HCT116 (cell line): Measurements from ENCODE around the gene CCM2L. TPM values are rescaled to one million over a fixed set of nuclear protein-coding genes. Genes with fewer than 3 reads are reported as not detected.
A peak's percentile ranks its signal among the peaks of the same experiment; 100 is the strongest.

Source experiments
- ATAC-seq: fragments of 200-7000 bp; cut with Tn5 transposase; 2 replicates; pipeline ENCODE4 v1.9.1; 2020; ENCODE audit warnings: mild to moderate bottlenecking, moderate library complexity
- BruUV-seq: library from RNA; stranded (reverse); fragments of 400-500 nt; replicated peaks from 2 replicates; lab custom pipeline; 2021; lab: Mats Ljungman, UMichigan
- CTCF ChIA-PET: fragments of 300-600 bp; sonication (Branson Sonifier 250); formaldehyde crosslinking; loops from one replicate; lab custom pipeline; 2021; ENCODE audit warnings: antibody characterized with exemption; lab: Charles Lee
- POLR2A ChIA-PET: fragments of 300-600, 350-600 bp; sonication (Branson Sonifier 250); formaldehyde crosslinking; loops from one replicate; lab custom pipeline; 2021; ENCODE audit warnings: antibody characterized with exemption; lab: Charles Lee
- RAD21 ChIA-PET, 2 experiments: fragments of 300-600 bp; sonication (Branson Sonifier 250); formaldehyde crosslinking; loops; one replicate each; lab custom pipeline; 2023; ENCODE audit warnings: low total read pairs in 2 of 2; ENCODE audit not compliant: uncharacterized antibody in 2 of 2, unreplicated experiment in 2 of 2, low non-redundant PET in 1 of 2; lab: Charles Lee
- DNase-seq: peaks from one replicate; pipeline ENCODE4 v3.0.0-alpha.2; 2010; ENCODE audit warnings: low read depth, low spot score
- H2AFZ ChIP-seq: fragments of 200-600 bp; shearing (Covaris generic), sonication (generic); 2 replicates; pipeline ENCODE4 v1.6.1; 2017; ENCODE audit warnings: low read depth, mixed run types, mixed read lengths, antibody characterized with exemption, low read length; ENCODE audit not compliant: poor library complexity, severe bottlenecking
- H3K27ac ChIP-seq: 2 replicates; pipeline ENCODE4 v1.5.1; 2012; ENCODE audit warnings: low read depth, low read length
- H3K27me3 ChIP-seq: fragments of 200-600 bp; sonication (generic); 2 replicates; pipeline ENCODE4 v1.6.1; 2016; ENCODE audit warnings: mixed run types, low read length, mixed read lengths; ENCODE audit not compliant: insufficient read depth
- H3K36me3 ChIP-seq, 2 experiments: fragments of 200-500 bp in 1 of 2; fragments of 200-600 bp in 1 of 2; sonication (Bioruptor generic) in 1 of 2; sonication (generic) in 1 of 2; 2 replicates each; pipeline versions ENCODE4 v1.5.1 to v1.6.1; 2014 to 2016; ENCODE audit warnings: low read length in 2 of 2, inconsistent platforms in 1 of 2, mixed read lengths in 1 of 2, mixed run types in 1 of 2; ENCODE audit not compliant: insufficient read depth in 2 of 2, control insufficient read depth in 1 of 2
- H3K4me1 ChIP-seq, 2 experiments: fragments of 200-600 bp in 1 of 2; sonication (generic) in 1 of 2; 2 replicates each; pipeline versions ENCODE4 v1.5.1 to v1.6.1; 2012 to 2017; ENCODE audit warnings: low read length in 2 of 2, inconsistent platforms in 1 of 2, mild to moderate bottlenecking in 1 of 2, mixed read lengths in 1 of 2, mixed run types in 1 of 2, moderate library complexity in 1 of 2; ENCODE audit not compliant: insufficient read depth in 2 of 2, control insufficient read depth in 1 of 2
- H3K4me2 ChIP-seq: fragments of 200-600 bp; sonication (generic); 2 replicates; pipeline ENCODE4 v1.6.1; 2017; ENCODE audit warnings: mixed run types, low read length, mixed read lengths
- H3K4me3 ChIP-seq, 2 experiments: fragments of 200-600 bp in 1 of 2; sonication (generic) in 1 of 2; replicated peaks in 1 of 2; 2 replicates each; pipeline ENCODE4 v1.5.1; 2011 to 2016; ENCODE audit warnings: low read length in 2 of 2, control low read depth in 1 of 2, low read depth in 1 of 2, mild to moderate bottlenecking in 1 of 2, mixed read lengths in 1 of 2, mixed run types in 1 of 2
- H3K79me2 ChIP-seq: fragments of 200-600 bp; sonication (generic); 2 replicates; pipeline ENCODE4 v1.6.1; 2017; ENCODE audit warnings: mild to moderate bottlenecking, mixed run types, low read length, moderate library complexity, mixed read lengths; ENCODE audit not compliant: insufficient read depth
- H3K9ac ChIP-seq: fragments of 200-600 bp; sonication (generic); 2 replicates; pipeline ENCODE4 v1.6.1; 2016; ENCODE audit warnings: low read length, mixed read lengths
- H3K9me2 ChIP-seq: fragments of 200-600 bp; sonication (generic), shearing (Covaris generic); 2 replicates; pipeline ENCODE4 v1.6.1; 2017; ENCODE audit warnings: mixed run types, mild to moderate bottlenecking, moderate library complexity; ENCODE audit not compliant: insufficient read depth
- H3K9me3 ChIP-seq, 2 experiments: fragments of 200-500 bp in 1 of 2; fragments of 200-600 bp in 1 of 2; sonication (Bioruptor generic) in 1 of 2; sonication (generic) in 1 of 2; 2 replicates each; pipeline ENCODE4 v1.6.1; 2014 to 2017; ENCODE audit warnings: low read length in 2 of 2, mixed read lengths in 2 of 2, inconsistent platforms in 1 of 2, low read depth in 1 of 2, mild to moderate bottlenecking in 1 of 2, mixed run types in 1 of 2, moderate library complexity in 1 of 2; ENCODE audit not compliant: control insufficient read depth in 1 of 2, insufficient read depth in 1 of 2
- H4K20me1 ChIP-seq: fragments of 200-600 bp; sonication (generic), shearing (Covaris generic); 2 replicates; pipeline ENCODE4 v1.6.1; 2017; ENCODE audit warnings: mixed run types, mild to moderate bottlenecking, moderate library complexity; ENCODE audit not compliant: insufficient read depth
- ATF3 ChIP-seq: IDR thresholded peaks from 2 replicates; pipeline ENCODE4 v1.6.1; 2012
- CEBPB ChIP-seq: IDR thresholded peaks from 2 replicates; pipeline ENCODE4 v1.6.1; 2012; ENCODE audit warnings: low read depth
- CTCF ChIP-seq, 3 experiments: fragments of 200-600 bp in 1 of 3; sonication (generic) in 1 of 3; IDR thresholded peaks in 2 of 3; conservative IDR thresholded peaks in 1 of 3; 2 replicates each; pipeline ENCODE4 v1.5.1; 2012 to 2017; ENCODE audit warnings: low read depth in 2 of 3, low read length in 2 of 3, antibody characterized with exemption in 1 of 3, borderline replicate concordance in 1 of 3, control low read depth in 1 of 3, mild to moderate bottlenecking in 1 of 3, mixed read lengths in 1 of 3, mixed run types in 1 of 3, moderate library complexity in 1 of 3; ENCODE audit not compliant: insufficient read depth in 1 of 3
- ELF1 ChIP-seq: IDR thresholded peaks from 2 replicates; pipeline ENCODE4 v1.6.1; 2012; ENCODE audit warnings: low read depth, borderline replicate concordance
- EZH2 ChIP-seq: fragments of 200-600 bp; sonication (generic); IDR thresholded peaks from 2 replicates; pipeline ENCODE4 v1.6.1; 2017; ENCODE audit warnings: antibody characterized with exemption, mixed run types
- EZH2phosphoT487 ChIP-seq: fragments of 200-600 bp; IDR thresholded peaks from 2 replicates; pipeline ENCODE4 v1.6.1; 2018; ENCODE audit warnings: antibody characterized with exemption, borderline replicate concordance
- MAX ChIP-seq: IDR thresholded peaks from 2 replicates; pipeline ENCODE4 v1.6.1; 2012
- POLR2A ChIP-seq: IDR thresholded peaks from 2 replicates; pipeline ENCODE4 v1.7.0; 2011; ENCODE audit warnings: borderline replicate concordance; ENCODE audit not compliant: insufficient read depth, insufficient read length; ENCODE audit errors: extremely low read depth
- POLR2AphosphoS5 ChIP-seq: IDR thresholded peaks from 2 replicates; pipeline ENCODE4 v1.6.1; 2011; ENCODE audit warnings: mild to moderate bottlenecking, low read depth, low read length, moderate library complexity
- RAD21 ChIP-seq: IDR thresholded peaks from 2 replicates; pipeline ENCODE4 v1.6.1; 2012; ENCODE audit warnings: low read depth, mild to moderate bottlenecking
- REST ChIP-seq: IDR thresholded peaks from 2 replicates; pipeline ENCODE4 v1.6.1; 2012; ENCODE audit warnings: low read depth
- SIN3A ChIP-seq: IDR thresholded peaks from 2 replicates; pipeline ENCODE4 v1.6.1; 2012; ENCODE audit warnings: low read depth
- SP1 ChIP-seq: IDR thresholded peaks from 2 replicates; pipeline ENCODE4 v1.6.1; 2012; ENCODE audit warnings: low read depth
- SRF ChIP-seq: IDR thresholded peaks from 2 replicates; pipeline ENCODE4 v1.6.1; 2012; ENCODE audit warnings: low read depth
- TCF7L2 ChIP-seq: IDR thresholded peaks from 2 replicates; pipeline ENCODE4 v1.7.0; 2011; ENCODE audit warnings: borderline replicate concordance, inconsistent platforms; ENCODE audit not compliant: insufficient read depth, insufficient read length; ENCODE audit errors: extremely low read depth
- ZBTB33 ChIP-seq: IDR thresholded peaks from 2 replicates; pipeline ENCODE4 v1.6.1; 2011; ENCODE audit warnings: mild to moderate bottlenecking, low read length, moderate library complexity; ENCODE audit not compliant: insufficient replicate concordance; ENCODE audit errors: extremely low read depth
- ZFX ChIP-seq: fragments of 450-650 bp; IDR thresholded peaks from 2 replicates; pipeline ENCODE4 v1.6.1; 2017
- intact Hi-C: fragments of 100-400 bp; cut with micrococcal nuclease; formaldehyde crosslinking; loops from 2 replicates; pipeline ENCODE4 v1.10.0; 2022
- total RNA-seq: library from RNA; stranded (reverse); gene quantifications from one replicate; pipeline ENCODE4 v1.2.1, GENCODE V29; 2021; ENCODE audit not compliant: unreplicated experiment

The CCM2L gene
- total RNA-seq, 1 experiment from 2014 or later = 1.4 TPM

GRCh38 chr20:32004963-32005362 is 5.3 kb upstream of the CCM2L start:
- DNase-seq = peak; percentile 13

More at GRCh38 chr20:32004963-32005362, 5.3 kb upstream of the CCM2L start:
- Histone ChIP-seq H3K4me3 (no peak overlapping the region), H3K9me2 (no peaks in the 10 kb centered on the region), H3K4me1 (no peaks in the 10 kb centered on the region), H3K27me3 (no peaks in the 10 kb centered on the region; the same call in 1 of the 2 replicates), H3K4me2 (no peak overlapping the region)
- ChIA-PET CTCF (interaction anchor here (0.7 to 1.0 kb wide), 2 partner anchors 11 to 13 kb away, joined by 3 to 5 read pairs; no protein-coding TSS in a partner anchor), RAD21 (no interaction called here)
- ATAC-seq = peak; percentile 67
- intact Hi-C loops = no loop called here
- no TSS peak for BruUV-seq
- TF ChIP-seq POLR2AphosphoS5 (no peak), REST (no peak), SIN3A (no peak), ZBTB33 (no peak), POLR2A (no peak), ZFX (no peak), SP1 (no peak), CEBPB (no peak), ELF1 (no peak), EZH2 (no peak), CTCF (IDR thresholded peaks at IDR 0.05 in 2 of 3, conservative IDR thresholded peaks at IDR 0.05 in 1 of 3; ENCODE audit: borderline replicate concordance in 1 of 3, insufficient read depth in 1 of 3, low read depth in 2 of 3, low read length in 2 of 3) (no peak), MAX (no peak), RAD21 (no peak), SRF (no peak), EZH2phosphoT487 (no peak), ATF3 (no peak), TCF7L2 (no peak)
- TF ChIP-seq, all 23 proteins: peak for 0
- H3K9ac ChIP-seq = no peak overlapping the region
- POLR2A ChIA-PET = interaction anchor here (0.8 to 1.8 kb wide), 2 partner anchors 13 to 53 kb away, joined by 3 to 5 read pairs; partner anchors contain the start of gene PDRG1
- H3K27ac ChIP-seq = no peak overlapping the region
- no peaks in the 10 kb centered on the region for H3K36me3 ChIP-seq
- no peaks in the 10 kb centered on the region for H3K9me3 ChIP-seq
- H4K20me1 ChIP-seq = no peaks in the 10 kb centered on the region
- no peaks in the 10 kb centered on the region for H3K79me2 ChIP-seq
- H2AFZ ChIP-seq = no peak overlapping the region
